ENCODE data around the gene B3GALT2. TPM values are rescaled to one million over a fixed set of nuclear protein-coding genes. Genes with fewer than 3 reads are reported as not detected.
"Not testable (repeated sequence)": the region's sequence is repeated elsewhere in the genome, so short reads cannot be mapped to it uniquely, and the experiment has no call there.

B3GALT2 gene
- total and polyA plus RNA-seq, 5 donors: 25.5 to 73.5 (median 54.9) TPM

GRCh38 chr1:193211539-193211938 lies 25.1 kb upstream of the B3GALT2 start:
- WGBS: 50% methylated on average over 1 of the region's 1 CpG
- intact Hi-C loops (cut with DNase I): no loop called here
- Histone ChIP-seq H3K27ac (ENCODE audit: low read length) (no peak overlapping the region), H3K27me3 (ENCODE audit: control insufficient read depth, insufficient read depth) (no peaks in the 10 kb centered on the region), H3K4me1 (ENCODE audit: control insufficient read depth, insufficient read depth, low read length) (peaks cover 2% of the 10 kb centered on the region), H3K9me3 (ENCODE audit: control insufficient read depth, low read length) (no peaks in the 10 kb centered on the region), H3K4me3 (ENCODE audit: low read length) (no peak overlapping the region)
- DNase-seq: no peak
- ATAC-seq: peak in 1 of 2 donors; percentile 47

DNA sequence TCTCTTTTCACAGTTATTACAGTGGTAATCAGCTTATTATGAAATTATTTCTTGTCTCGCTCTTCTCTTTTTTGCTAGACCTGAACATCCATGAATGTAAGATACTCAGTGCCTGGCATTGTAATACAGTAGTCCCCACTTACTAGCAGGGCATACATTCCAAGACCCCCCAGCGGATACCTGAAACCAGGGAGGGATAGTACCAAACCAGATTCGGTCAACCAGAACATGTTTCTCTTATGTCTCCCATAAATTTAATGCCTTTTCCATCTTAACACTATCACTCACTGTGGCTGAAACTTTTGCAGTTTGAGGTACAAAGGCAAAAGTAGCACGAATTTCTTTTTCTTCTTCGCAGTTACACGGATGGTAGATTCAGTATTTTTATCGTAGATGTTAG lies 24.6 kb upstream of the B3GALT2 start:
- WGBS: 90% methylated on average over 7 of the region's 7 CpGs
- DNase-seq (no peak), ATAC-seq (no peak)
- no peaks in the 10 kb centered on the region for H3K27me3 ChIP-seq (ENCODE audit: control insufficient read depth, insufficient read depth)
- H3K9me3 ChIP-seq (ENCODE audit: control insufficient read depth, low read length): no peaks in the 10 kb centered on the region
- H3K4me1 ChIP-seq (ENCODE audit: control insufficient read depth, insufficient read depth, low read length): peaks cover 2% of the 10 kb centered on the region
- intact Hi-C loops (cut with DNase I): no loop called here
- no peak overlapping the region for H3K27ac ChIP-seq (ENCODE audit: low read length)
- no peak overlapping the region for H3K4me3 ChIP-seq (ENCODE audit: low read length)

DNA sequence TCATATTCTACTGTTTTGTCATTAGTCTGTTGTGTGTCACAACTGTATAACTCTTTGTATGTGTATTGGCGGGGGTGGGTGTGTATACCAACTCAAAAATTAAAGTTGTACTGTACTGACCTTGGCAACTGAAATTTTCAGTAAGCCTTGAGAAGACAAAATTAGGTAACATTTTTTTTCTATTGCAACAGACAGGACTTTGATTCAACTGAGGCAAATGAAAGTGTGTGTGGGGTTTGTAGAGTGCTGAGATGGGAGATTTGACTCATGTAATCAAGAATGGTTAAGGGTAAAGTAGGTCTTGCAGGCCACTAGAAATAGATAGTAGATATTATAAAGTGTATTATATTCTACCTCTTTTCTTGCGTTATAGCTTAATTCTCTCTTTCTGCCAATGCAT lies 14.6 kb upstream of the B3GALT2 start:
- ATAC-seq: no peak

DNA sequence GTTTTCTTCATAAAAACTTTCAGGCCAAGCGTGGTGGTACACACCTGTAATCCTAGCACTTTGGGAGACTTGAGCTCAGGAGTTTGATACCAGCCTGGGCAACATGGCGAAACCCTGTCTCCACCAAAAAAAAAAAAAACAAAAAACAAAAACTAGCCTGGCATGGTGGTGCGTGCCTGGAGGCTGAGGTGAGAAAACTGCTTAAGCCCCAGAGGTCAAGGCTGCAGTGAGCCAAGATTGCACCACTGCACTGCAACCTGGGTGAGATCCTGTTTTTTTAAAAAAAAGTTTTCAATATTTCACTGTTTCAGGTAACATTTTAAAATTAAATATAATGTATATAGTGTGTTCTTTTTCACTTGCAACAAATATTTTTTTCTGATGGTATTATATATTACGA lies 13.5 kb upstream of the B3GALT2 start:
- no peak for DNase-seq
- H3K27ac ChIP-seq (ENCODE audit: low read length): no peak overlapping the region
- H3K9me3 ChIP-seq (ENCODE audit: control insufficient read depth, low read length): no peaks in the 10 kb centered on the region
- 91% methylated on average over 4 of the region's 4 CpGs for WGBS
- no peak for ATAC-seq
- H3K27me3 ChIP-seq (ENCODE audit: control insufficient read depth, insufficient read depth): no peaks in the 10 kb centered on the region
- no peak overlapping the region for H3K4me3 ChIP-seq (ENCODE audit: low read length)
- intact Hi-C loops (cut with DNase I): loop anchor here in 1 of 4 donors (10.0 kb wide), 1 partner anchor 1095 kb away; no protein-coding TSS in a partner anchor
- peaks cover 2% of the 10 kb centered on the region for H3K4me1 ChIP-seq (ENCODE audit: control insufficient read depth, insufficient read depth, low read length)

More for the DNA sequence above, 14.6 kb upstream of the B3GALT2 start:
- Histone ChIP-seq H3K4me1 (ENCODE audit: control insufficient read depth, insufficient read depth, low read length) (peaks cover 2% of the 10 kb centered on the region), H3K27me3 (ENCODE audit: control insufficient read depth, insufficient read depth) (no peaks in the 10 kb centered on the region), H3K27ac (ENCODE audit: low read length) (no peak overlapping the region), H3K4me3 (ENCODE audit: low read length) (no peak overlapping the region), H3K9me3 (ENCODE audit: control insufficient read depth, low read length) (no peaks in the 10 kb centered on the region)
- WGBS: 96% methylated on average over 2 of the region's 2 CpGs
- no peak for DNase-seq
- intact Hi-C loops (cut with DNase I): no loop called here

GRCh38 chr1:193192586-193192985 lies 6.2 kb upstream of the B3GALT2 start:
- Histone ChIP-seq H3K27ac (ENCODE audit: low read length) (no peak overlapping the region), H3K4me3 (ENCODE audit: low read length) (no peak overlapping the region), H3K27me3 (ENCODE audit: control insufficient read depth, insufficient read depth) (no peaks in the 10 kb centered on the region), H3K4me1 (ENCODE audit: control insufficient read depth, insufficient read depth, low read length) (no peaks in the 10 kb centered on the region), H3K9me3 (ENCODE audit: control insufficient read depth, low read length) (no peaks in the 10 kb centered on the region)
- WGBS: 99% methylated on average over 8 of the region's 8 CpGs
- ATAC-seq (no peak), DNase-seq (no peak)
- intact Hi-C loops (cut with DNase I): loop anchor here in 1 of 4 donors (10.0 kb wide), 1 partner anchor 1102 kb away; no protein-coding TSS in a partner anchor

GRCh38 chr1:193190096-193190744 lies 3.8 kb upstream of the B3GALT2 start:
- Histone ChIP-seq H3K4me1 (ENCODE audit: control insufficient read depth, insufficient read depth, low read length) (no peaks in the 10 kb centered on the region), H3K9me3 (ENCODE audit: control insufficient read depth, low read length) (no peaks in the 10 kb centered on the region), H3K27ac (ENCODE audit: low read length) (no peak overlapping the region), H3K27me3 (ENCODE audit: control insufficient read depth, insufficient read depth) (no peaks in the 10 kb centered on the region), H3K4me3 (ENCODE audit: low read length) (no peak overlapping the region)
- DNase-seq (no peak), ATAC-seq (no peak)
- intact Hi-C loops (cut with DNase I): loop anchor here in 1 of 4 donors (10.0 kb wide), 1 partner anchor 1105 kb away; no protein-coding TSS in a partner anchor

DNA sequence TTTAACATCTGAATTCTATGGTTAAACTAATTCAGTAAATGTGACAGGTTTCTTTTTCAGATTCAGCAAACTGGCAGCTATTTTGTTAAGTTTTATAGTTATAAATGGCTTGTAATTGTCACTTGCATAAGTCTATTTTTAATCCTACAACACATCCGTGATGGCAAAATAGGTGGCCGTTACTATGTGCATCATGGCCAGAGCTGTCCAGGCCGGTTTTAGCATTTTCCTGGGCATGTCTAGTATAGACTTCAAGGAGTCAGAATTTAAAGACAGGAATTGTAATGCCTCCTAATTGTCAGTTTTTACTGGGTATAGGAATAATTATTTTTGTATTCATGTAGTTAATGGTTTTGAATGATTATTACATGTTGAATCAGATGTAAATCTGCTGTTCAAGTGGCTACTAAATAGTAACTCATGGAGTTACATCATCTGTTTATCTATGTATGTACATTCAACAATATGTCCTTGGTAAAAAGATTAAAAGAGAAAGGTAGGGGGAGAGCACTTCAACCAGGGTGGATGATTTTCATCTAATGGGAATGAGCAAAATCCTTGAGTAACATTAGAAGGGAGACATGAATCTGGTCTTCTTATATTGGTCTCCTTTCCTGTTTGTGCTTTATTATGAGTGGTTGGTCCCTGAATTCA lies 3.2 kb upstream of the B3GALT2 start:
- peak; percentile 56 to 57 for ATAC-seq
- WGBS: 54% methylated on average over 3 of the region's 3 CpGs
- intact Hi-C loops (cut with DNase I): loop anchor here in 3 of 4 donors (5.0 to 10.0 kb wide), 3 partner anchors 468 to 1105 kb away; no protein-coding TSS in a partner anchor
- no peak overlapping the region for H3K27ac ChIP-seq (ENCODE audit: low read length)
- H3K4me1 ChIP-seq (ENCODE audit: control insufficient read depth, insufficient read depth, low read length): no peaks in the 10 kb centered on the region
- H3K4me3 ChIP-seq (ENCODE audit: low read length): no peak overlapping the region
- DNase-seq: peak in 1 of 3 donors; percentile 29
- no peaks in the 10 kb centered on the region for H3K9me3 ChIP-seq (ENCODE audit: control insufficient read depth, low read length)
- H3K27me3 ChIP-seq (ENCODE audit: control insufficient read depth, insufficient read depth): no peaks in the 10 kb centered on the region

GRCh38 chr1:193188915-193189314 lies 2.5 kb upstream of the B3GALT2 start:
- H3K4me3 ChIP-seq (ENCODE audit: low read length): not testable (repeated sequence)

GRCh38 chr1:193187114-193187513 lies 701 bp upstream of the B3GALT2 start:
- H3K4me3 ChIP-seq (ENCODE audit: low read length): peak overlapping the region; percentile 58
- H3K4me1 ChIP-seq (ENCODE audit: control insufficient read depth, insufficient read depth, low read length): no peaks in the 10 kb centered on the region
- no peaks in the 10 kb centered on the region for H3K27me3 ChIP-seq (ENCODE audit: control insufficient read depth, insufficient read depth)
- no peaks in the 10 kb centered on the region for H3K9me3 ChIP-seq (ENCODE audit: control insufficient read depth, low read length)
- 63% methylated on average over 1 of the region's 1 CpG for WGBS
- no peak for DNase-seq
- no peak for ATAC-seq
- H3K27ac ChIP-seq (ENCODE audit: low read length): no peak overlapping the region
- intact Hi-C loops (cut with DNase I): loop anchor here in 2 of 4 donors (5.0 to 10.0 kb wide), 3 partner anchors 470 to 1108 kb away; no protein-coding TSS in a partner anchor

More at GRCh38 chr1:193188915-193189314, 2.5 kb upstream of the B3GALT2 start:
- H3K4me1 ChIP-seq (ENCODE audit: control insufficient read depth, insufficient read depth, low read length); DNase-seq; H3K9me3 ChIP-seq (ENCODE audit: control insufficient read depth, low read length); ATAC-seq; H3K27me3 ChIP-seq (ENCODE audit: control insufficient read depth, insufficient read depth): not testable (repeated sequence)
- intact Hi-C loops (cut with DNase I): loop anchor here in 2 of 4 donors (5.0 to 10.0 kb wide), 3 partner anchors 468 to 1106 kb away; no protein-coding TSS in a partner anchor
- peak overlapping the region; percentile 81 for H3K27ac ChIP-seq (ENCODE audit: low read length)
- WGBS: 77% methylated on average over 7 of the region's 7 CpGs

DNA sequence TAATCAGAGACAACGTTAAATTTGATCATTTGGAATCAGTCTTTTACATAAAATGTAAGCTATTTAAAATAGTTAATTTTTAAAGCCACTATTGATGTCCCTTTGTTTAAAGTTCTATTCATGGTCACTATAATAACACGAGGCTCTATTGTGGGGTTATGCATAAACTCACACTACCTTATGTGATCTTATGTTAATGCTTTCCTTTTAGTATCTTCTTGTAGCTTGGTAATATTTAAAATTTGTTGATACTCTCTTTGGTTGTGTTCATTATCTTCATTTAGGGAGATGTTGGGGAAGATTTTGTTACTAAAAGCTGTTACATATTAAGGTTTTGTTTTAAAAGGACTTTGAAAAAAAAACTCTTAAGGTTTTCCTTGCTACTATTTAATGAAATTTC lies 1.2 kb downstream of the B3GALT2 start:
- 35% methylated on average over 2 of the region's 2 CpGs for WGBS
- Histone ChIP-seq H3K4me1 (ENCODE audit: control insufficient read depth, insufficient read depth, low read length) (no peaks in the 10 kb centered on the region), H3K9me3 (ENCODE audit: control insufficient read depth, low read length) (no peaks in the 10 kb centered on the region), H3K27ac (ENCODE audit: low read length) (no peak overlapping the region), H3K27me3 (ENCODE audit: control insufficient read depth, insufficient read depth) (no peaks in the 10 kb centered on the region), H3K4me3 (ENCODE audit: low read length) (peak overlapping the region; percentile 58)
- intact Hi-C loops (cut with DNase I): loop anchor here in 2 of 4 donors (5.0 to 10.0 kb wide), 3 partner anchors 472 to 1110 kb away; no protein-coding TSS in a partner anchor
- ATAC-seq (no peak), DNase-seq (no peak)

DNA sequence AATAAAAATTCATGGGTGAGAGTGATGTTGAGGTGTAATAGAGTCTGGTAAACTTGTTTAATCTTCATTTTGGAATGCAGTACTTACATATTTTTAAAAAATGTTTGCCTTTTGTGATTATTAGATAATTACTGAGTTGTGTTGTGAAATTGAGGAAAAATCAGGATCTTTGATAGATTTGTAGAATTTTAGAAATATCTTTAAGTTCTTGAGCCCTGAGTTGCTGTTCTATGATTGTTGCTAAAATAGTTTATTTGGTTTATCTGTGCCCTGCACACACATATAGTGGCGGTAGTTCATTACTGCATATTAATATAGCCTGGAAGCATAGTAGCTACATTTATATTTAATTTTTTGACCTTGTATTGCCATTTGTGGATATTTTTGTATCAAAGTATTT lies 1.6 kb downstream of the B3GALT2 start:
- DNase-seq: no peak
- H3K4me1 ChIP-seq (ENCODE audit: control insufficient read depth, insufficient read depth, low read length): no peaks in the 10 kb centered on the region

More for the DNA sequence above, 1.6 kb downstream of the B3GALT2 start:
- Histone ChIP-seq H3K27me3 (ENCODE audit: control insufficient read depth, insufficient read depth) (no peaks in the 10 kb centered on the region), H3K4me3 (ENCODE audit: low read length) (peak overlapping the region; percentile 58), H3K27ac (ENCODE audit: low read length) (no peak overlapping the region), H3K9me3 (ENCODE audit: control insufficient read depth, low read length) (no peaks in the 10 kb centered on the region)
- intact Hi-C loops (cut with DNase I): loop anchor here in 2 of 4 donors (5.0 to 10.0 kb wide), 3 partner anchors 473 to 1110 kb away; no protein-coding TSS in a partner anchor
- no peak for ATAC-seq
- WGBS: 65% methylated on average over 1 of the region's 1 CpG

All from right cardiac atrium (tissue), 5 donors.